ENCODE measurements around the gene HHAT. TPM values are rescaled to one million over a fixed set of nuclear protein-coding genes. Genes with fewer than 3 reads are reported as not detected.

Gene HHAT
- polyA plus RNA-seq, 1 donor from 2014 or later: 5.3 TPM

GRCh38 chr1:210366767-210367166 is 38.1 kb downstream of the HHAT start:
- no peak overlapping the region for H3K4me3 ChIP-seq (ENCODE audit: low read length)
- no peak overlapping the region for H3K9ac ChIP-seq (ENCODE audit: low read length)
- no peaks in the 10 kb centered on the region for H3K36me3 ChIP-seq (ENCODE audit: insufficient read depth, low read length)
- H3K9me3 ChIP-seq (ENCODE audit: low read length): no peaks in the 10 kb centered on the region
- no peaks in the 10 kb centered on the region for H4K20me1 ChIP-seq (ENCODE audit: insufficient read depth)
- no peak overlapping the region for H2AFZ ChIP-seq (ENCODE audit: low read depth, low read length)
- H3K27me3 ChIP-seq (ENCODE audit: insufficient read depth, low read depth, low read length): no peaks in the 10 kb centered on the region
- H3K4me2 ChIP-seq (ENCODE audit: low read length): no peak overlapping the region
- H3K9me2 ChIP-seq (ENCODE audit: insufficient read depth, low read length): no peaks in the 10 kb centered on the region
- TF ChIP-seq TAF1 (IDR thresholded peaks at IDR 0.05; ENCODE audit: low read depth) (no peak), SMC3 (conservative IDR thresholded peaks at IDR 0.05; ENCODE audit: poor library complexity) (no peak), EZH2 (IDR thresholded peaks at IDR 0.05; ENCODE audit: borderline replicate concordance, insufficient read depth, low read length, poor library complexity, severe bottlenecking) (no peak), RAD21 (conservative IDR thresholded peaks at IDR 0.05) (no peak), POLR2AphosphoS5 (IDR thresholded peaks at IDR 0.05) (no peak), MXI1 (conservative IDR thresholded peaks at IDR 0.05; ENCODE audit: poor library complexity, severe bottlenecking) (no peak)
- TF ChIP-seq, protein P1, sequence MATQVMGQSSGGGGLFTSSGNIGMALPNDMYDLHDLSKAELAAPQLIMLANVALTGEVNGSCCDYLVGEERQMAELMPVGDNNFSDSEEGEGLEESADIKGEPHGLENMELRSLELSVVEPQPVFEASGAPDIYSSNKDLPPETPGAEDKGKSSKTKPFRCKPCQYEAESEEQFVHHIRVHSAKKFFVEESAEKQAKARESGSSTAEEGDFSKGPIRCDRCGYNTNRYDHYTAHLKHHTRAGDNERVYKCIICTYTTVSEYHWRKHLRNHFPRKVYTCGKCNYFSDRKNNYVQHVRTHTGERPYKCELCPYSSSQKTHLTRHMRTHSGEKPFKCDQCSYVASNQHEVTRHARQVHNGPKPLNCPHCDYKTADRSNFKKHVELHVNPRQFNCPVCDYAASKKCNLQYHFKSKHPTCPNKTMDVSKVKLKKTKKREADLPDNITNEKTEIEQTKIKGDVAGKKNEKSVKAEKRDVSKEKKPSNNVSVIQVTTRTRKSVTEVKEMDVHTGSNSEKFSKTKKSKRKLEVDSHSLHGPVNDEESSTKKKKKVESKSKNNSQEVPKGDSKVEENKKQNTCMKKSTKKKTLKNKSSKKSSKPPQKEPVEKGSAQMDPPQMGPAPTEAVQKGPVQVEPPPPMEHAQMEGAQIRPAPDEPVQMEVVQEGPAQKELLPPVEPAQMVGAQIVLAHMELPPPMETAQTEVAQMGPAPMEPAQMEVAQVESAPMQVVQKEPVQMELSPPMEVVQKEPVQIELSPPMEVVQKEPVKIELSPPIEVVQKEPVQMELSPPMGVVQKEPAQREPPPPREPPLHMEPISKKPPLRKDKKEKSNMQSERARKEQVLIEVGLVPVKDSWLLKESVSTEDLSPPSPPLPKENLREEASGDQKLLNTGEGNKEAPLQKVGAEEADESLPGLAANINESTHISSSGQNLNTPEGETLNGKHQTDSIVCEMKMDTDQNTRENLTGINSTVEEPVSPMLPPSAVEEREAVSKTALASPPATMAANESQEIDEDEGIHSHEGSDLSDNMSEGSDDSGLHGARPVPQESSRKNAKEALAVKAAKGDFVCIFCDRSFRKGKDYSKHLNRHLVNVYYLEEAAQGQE (IDR thresholded peaks at IDR 0.05; ENCODE audit: borderline replicate concordance): no peak
- TF ChIP-seq, protein P2, sequence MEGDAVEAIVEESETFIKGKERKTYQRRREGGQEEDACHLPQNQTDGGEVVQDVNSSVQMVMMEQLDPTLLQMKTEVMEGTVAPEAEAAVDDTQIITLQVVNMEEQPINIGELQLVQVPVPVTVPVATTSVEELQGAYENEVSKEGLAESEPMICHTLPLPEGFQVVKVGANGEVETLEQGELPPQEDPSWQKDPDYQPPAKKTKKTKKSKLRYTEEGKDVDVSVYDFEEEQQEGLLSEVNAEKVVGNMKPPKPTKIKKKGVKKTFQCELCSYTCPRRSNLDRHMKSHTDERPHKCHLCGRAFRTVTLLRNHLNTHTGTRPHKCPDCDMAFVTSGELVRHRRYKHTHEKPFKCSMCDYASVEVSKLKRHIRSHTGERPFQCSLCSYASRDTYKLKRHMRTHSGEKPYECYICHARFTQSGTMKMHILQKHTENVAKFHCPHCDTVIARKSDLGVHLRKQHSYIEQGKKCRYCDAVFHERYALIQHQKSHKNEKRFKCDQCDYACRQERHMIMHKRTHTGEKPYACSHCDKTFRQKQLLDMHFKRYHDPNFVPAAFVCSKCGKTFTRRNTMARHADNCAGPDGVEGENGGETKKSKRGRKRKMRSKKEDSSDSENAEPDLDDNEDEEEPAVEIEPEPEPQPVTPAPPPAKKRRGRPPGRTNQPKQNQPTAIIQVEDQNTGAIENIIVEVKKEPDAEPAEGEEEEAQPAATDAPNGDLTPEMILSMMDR (IDR thresholded peaks at IDR 0.05; ENCODE audit: poor library complexity, severe bottlenecking): no peak
- no peaks in the 10 kb centered on the region for H3K79me2 ChIP-seq (replicated peaks; ENCODE audit: insufficient read depth, low read length)
- no peak overlapping the region for H3K27ac ChIP-seq (ENCODE audit: low read length)
- H3F3A ChIP-seq (ENCODE audit: insufficient read depth, low read length, poor library complexity, severe bottlenecking): no peaks in the 10 kb centered on the region

DNA sequence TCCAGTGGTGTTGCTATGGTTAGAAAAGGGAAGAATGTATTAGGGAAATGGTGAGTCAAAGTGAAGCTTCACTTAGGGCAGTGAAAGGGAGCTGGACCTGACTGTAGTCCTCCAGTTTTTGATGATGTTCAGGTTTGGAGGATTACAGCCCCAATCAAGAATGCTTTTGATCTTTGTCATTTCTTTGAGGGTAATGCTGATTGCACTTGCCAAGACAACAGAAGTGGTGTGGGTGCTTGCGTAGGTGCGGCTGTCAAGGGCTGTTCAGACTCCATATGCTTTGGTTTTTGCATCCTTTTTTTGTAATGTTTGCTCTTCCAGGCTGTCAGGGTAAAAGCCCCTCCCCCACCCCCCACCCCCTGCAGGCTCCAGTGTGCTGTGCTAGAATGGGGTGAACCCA is 38.9 kb downstream of the HHAT start:
- H3K27me3 ChIP-seq (ENCODE audit: insufficient read depth, low read depth, low read length): no peaks in the 10 kb centered on the region
- TF ChIP-seq SMC3 (conservative IDR thresholded peaks at IDR 0.05; ENCODE audit: poor library complexity) (no peak), TAF1 (IDR thresholded peaks at IDR 0.05; ENCODE audit: low read depth) (no peak)
- H3K9ac ChIP-seq (ENCODE audit: low read length): no peak overlapping the region
- no peaks in the 10 kb centered on the region for H4K20me1 ChIP-seq (ENCODE audit: insufficient read depth)
- no peaks in the 10 kb centered on the region for H3F3A ChIP-seq (ENCODE audit: insufficient read depth, low read length, poor library complexity, severe bottlenecking)
- H3K79me2 ChIP-seq (replicated peaks; ENCODE audit: insufficient read depth, low read length): no peaks in the 10 kb centered on the region
- no peak overlapping the region for H3K4me2 ChIP-seq (ENCODE audit: low read length)
- no peaks in the 10 kb centered on the region for H3K9me2 ChIP-seq (ENCODE audit: insufficient read depth, low read length)
- no peaks in the 10 kb centered on the region for H3K36me3 ChIP-seq (ENCODE audit: insufficient read depth, low read length)
- H3K27ac ChIP-seq (ENCODE audit: low read length): no peak overlapping the region
- H2AFZ ChIP-seq (ENCODE audit: low read depth, low read length): no peak overlapping the region
- H3K4me3 ChIP-seq (ENCODE audit: low read length): no peak overlapping the region
- H3K9me3 ChIP-seq (ENCODE audit: low read length): no peaks in the 10 kb centered on the region

- H3K79me2 ChIP-seq (replicated peaks; ENCODE audit: insufficient read depth, low read length): no peaks in the 10 kb centered on the region
- no peaks in the 10 kb centered on the region for H3K27me3 ChIP-seq (ENCODE audit: insufficient read depth, low read depth, low read length)
- no peaks in the 10 kb centered on the region for H4K20me1 ChIP-seq (ENCODE audit: insufficient read depth)
- no peak overlapping the region for H3K27ac ChIP-seq (ENCODE audit: low read length)
- TF ChIP-seq RAD21 (conservative IDR thresholded peaks at IDR 0.05) (no peak), MXI1 (conservative IDR thresholded peaks at IDR 0.05; ENCODE audit: poor library complexity, severe bottlenecking) (no peak), EP300 (conservative IDR thresholded peaks at IDR 0.05; ENCODE audit: poor library complexity, severe bottlenecking) (no peak), SMC3 (conservative IDR thresholded peaks at IDR 0.05; ENCODE audit: poor library complexity) (no peak), POLR2AphosphoS5 (IDR thresholded peaks at IDR 0.05) (no peak), EZH2 (IDR thresholded peaks at IDR 0.05; ENCODE audit: borderline replicate concordance, insufficient read depth, low read length, poor library complexity, severe bottlenecking) (no peak), TAF1 (IDR thresholded peaks at IDR 0.05; ENCODE audit: low read depth) (no peak)
- TF ChIP-seq, protein P2 (IDR thresholded peaks at IDR 0.05; ENCODE audit: poor library complexity, severe bottlenecking): no peak
- TF ChIP-seq, protein P1 (IDR thresholded peaks at IDR 0.05; ENCODE audit: borderline replicate concordance): no peak
- H3F3A ChIP-seq (ENCODE audit: insufficient read depth, low read length, poor library complexity, severe bottlenecking): no peaks in the 10 kb centered on the region
- no peaks in the 10 kb centered on the region for H3K9me3 ChIP-seq (ENCODE audit: low read length)
- no peaks in the 10 kb centered on the region for H3K9me2 ChIP-seq (ENCODE audit: insufficient read depth, low read length)
- no peak overlapping the region for H3K4me3 ChIP-seq (ENCODE audit: low read length)
- no peaks in the 10 kb centered on the region for H3K36me3 ChIP-seq (ENCODE audit: insufficient read depth, low read length)
- no peak overlapping the region for H3K4me2 ChIP-seq (ENCODE audit: low read length)
- no peak overlapping the region for H2AFZ ChIP-seq (ENCODE audit: low read depth, low read length)
- no peak overlapping the region for H3K9ac ChIP-seq (ENCODE audit: low read length)
Observed at GRCh38 chr1:210369425-210369824, 40.7 kb downstream of the HHAT start.
